Peyer's patch (tissue), 4 donors: Measurements from ENCODE around the gene IL1RN.

Source experiments
- POLR2A ChIP-seq, 2 donors: fragments of 450-650 bp; IDR thresholded peaks; one replicate each; pipeline ENCODE4 v1.5.1; 2017; ENCODE audit warnings: antibody characterized with exemption in 2 of 2, mild to moderate bottlenecking in 2 of 2, moderate library complexity in 2 of 2
- TF ChIP-seq, protein P1 (sequence below), 6 experiments: fragments of 450-650 bp in 4 of 6; fragments of 200-600 bp in 2 of 6; sonication (generic) in 1 of 6; IDR thresholded peaks; one replicate each; pipeline ENCODE4 v1.5.1; 2017 to 2019; ENCODE audit warnings: antibody characterized with exemption in 6 of 6, mild to moderate bottlenecking in 3 of 6, moderate library complexity in 1 of 6

DNA sequence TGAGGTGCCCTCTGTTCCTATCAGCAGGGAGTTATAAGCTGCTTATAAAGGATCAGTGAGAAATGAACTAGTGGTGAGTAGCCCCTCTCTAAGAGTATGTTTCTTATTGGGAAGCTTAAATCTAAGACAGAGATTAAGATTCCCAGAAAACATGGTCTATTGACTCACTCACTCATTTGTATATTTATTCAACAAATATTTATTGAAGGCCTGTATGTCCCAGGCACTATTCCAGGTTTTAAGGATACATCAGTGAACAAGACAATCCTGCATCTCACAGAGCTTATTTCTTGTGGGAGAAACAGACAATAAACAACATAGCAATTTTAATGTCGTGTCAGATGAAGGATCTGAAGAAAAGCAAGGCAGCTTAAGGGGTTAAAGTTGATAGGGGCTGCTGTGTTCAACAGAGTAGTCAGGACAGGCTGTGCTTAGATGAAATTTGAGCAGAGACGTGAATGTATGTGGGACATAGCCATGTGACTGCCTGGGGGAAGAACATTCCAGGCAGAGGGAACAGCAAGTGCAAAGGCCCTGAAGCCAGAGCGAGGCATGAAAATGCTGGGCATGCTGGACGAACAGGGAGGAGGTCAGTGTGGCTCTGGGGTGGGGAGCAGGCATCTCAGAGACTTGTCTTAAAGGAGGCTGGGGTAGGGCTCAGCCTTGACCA, 31.6 kb downstream of the IL1RN start:
- TF ChIP-seq, protein P1, sequence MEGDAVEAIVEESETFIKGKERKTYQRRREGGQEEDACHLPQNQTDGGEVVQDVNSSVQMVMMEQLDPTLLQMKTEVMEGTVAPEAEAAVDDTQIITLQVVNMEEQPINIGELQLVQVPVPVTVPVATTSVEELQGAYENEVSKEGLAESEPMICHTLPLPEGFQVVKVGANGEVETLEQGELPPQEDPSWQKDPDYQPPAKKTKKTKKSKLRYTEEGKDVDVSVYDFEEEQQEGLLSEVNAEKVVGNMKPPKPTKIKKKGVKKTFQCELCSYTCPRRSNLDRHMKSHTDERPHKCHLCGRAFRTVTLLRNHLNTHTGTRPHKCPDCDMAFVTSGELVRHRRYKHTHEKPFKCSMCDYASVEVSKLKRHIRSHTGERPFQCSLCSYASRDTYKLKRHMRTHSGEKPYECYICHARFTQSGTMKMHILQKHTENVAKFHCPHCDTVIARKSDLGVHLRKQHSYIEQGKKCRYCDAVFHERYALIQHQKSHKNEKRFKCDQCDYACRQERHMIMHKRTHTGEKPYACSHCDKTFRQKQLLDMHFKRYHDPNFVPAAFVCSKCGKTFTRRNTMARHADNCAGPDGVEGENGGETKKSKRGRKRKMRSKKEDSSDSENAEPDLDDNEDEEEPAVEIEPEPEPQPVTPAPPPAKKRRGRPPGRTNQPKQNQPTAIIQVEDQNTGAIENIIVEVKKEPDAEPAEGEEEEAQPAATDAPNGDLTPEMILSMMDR (IDR thresholded peaks at IDR 0.05), result no peak
- no peak for TF ChIP-seq POLR2A (IDR thresholded peaks at IDR 0.05)
